Endodermal cell (in vitro differentiated cells): Measurements from ENCODE around the gene TTC28. TPM values are rescaled to one million over a fixed set of nuclear protein-coding genes. Genes with fewer than 3 reads are reported as not detected.
A peak's percentile ranks its signal among the peaks of the same experiment; 100 is the strongest.

ENCODE experiments used
- DNase-seq: peaks from one replicate; pipeline ENCODE4 v3.0.0-alpha.2; 2017
- H3K27ac ChIP-seq: 2 replicates; pipeline ENCODE4 v1.5.1; 2013; ENCODE audit warnings: mild to moderate bottlenecking, low read depth, low read length, moderate library complexity
- H3K27me3 ChIP-seq: 2 replicates; pipeline ENCODE4 v1.6.1; 2013; ENCODE audit warnings: mild to moderate bottlenecking, low read length, moderate library complexity; ENCODE audit not compliant: insufficient read depth, control insufficient read depth, poor library complexity, severe bottlenecking
- H3K36me3 ChIP-seq: 2 replicates; pipeline ENCODE4 v1.7.0; 2013; ENCODE audit warnings: mild to moderate bottlenecking, low read length, moderate library complexity; ENCODE audit not compliant: control insufficient read depth, insufficient read depth
- H3K4me1 ChIP-seq: one replicate; pipeline ENCODE4 v1.7.0; 2013; ENCODE audit warnings: low read length; ENCODE audit not compliant: control insufficient read depth, insufficient read depth
- H3K4me3 ChIP-seq: 2 replicates; pipeline ENCODE4 v1.5.1; 2013; ENCODE audit warnings: mild to moderate bottlenecking, low read length, moderate library complexity
- H3K9ac ChIP-seq: 2 replicates; pipeline ENCODE4 v1.6.1; 2013; ENCODE audit warnings: mild to moderate bottlenecking, low read length, moderate library complexity; ENCODE audit not compliant: poor library complexity, severe bottlenecking; ENCODE audit errors: extremely low read depth
- H3K9me3 ChIP-seq: 2 replicates; pipeline ENCODE4 v1.6.1; 2013; ENCODE audit warnings: mild to moderate bottlenecking, low read length, moderate library complexity; ENCODE audit not compliant: control insufficient read depth
- H3K27ac Mint-ChIP-seq: 2 replicates; pipeline ENCODE4 v1.8.0; 2020; ENCODE audit warnings: mixed read lengths
- H3K27me3 Mint-ChIP-seq: 2 replicates; pipeline ENCODE4 v1.8.0; 2021; ENCODE audit warnings: mild to moderate bottlenecking, mixed read lengths; ENCODE audit not compliant: insufficient read depth
- H3K36me3 Mint-ChIP-seq: 2 replicates; pipeline ENCODE4 v1.8.0; 2020; ENCODE audit warnings: low read depth, mixed read lengths
- H3K4me1 Mint-ChIP-seq: 2 replicates; pipeline ENCODE4 v1.8.0; 2020; ENCODE audit warnings: mixed read lengths
- H3K4me3 Mint-ChIP-seq: 2 replicates; pipeline ENCODE4 v1.8.0; 2020; ENCODE audit warnings: mild to moderate bottlenecking, moderate library complexity, mixed read lengths
- H3K9me3 Mint-ChIP-seq: 2 replicates; pipeline ENCODE4 v1.8.0; 2020; ENCODE audit warnings: mild to moderate bottlenecking, mixed read lengths
- CTCF ChIP-seq: fragments of 200-600 bp; sonication (generic); conservative IDR thresholded peaks from 2 replicates; pipeline ENCODE4 v1.5.0; 2021; ENCODE audit warnings: antibody characterized with exemption, mild to moderate bottlenecking
- WGBS, 2 experiments: methylation state at CpG; one replicate each; pipeline versions ENCODE4 v1.1.5 to v1.1.7; 2013; ENCODE audit warnings: missing lambda C conversion rate in 2 of 2, mixed read lengths in 1 of 2; ENCODE audit not compliant: insufficient coverage in 1 of 2, insufficient read length in 1 of 2; 5-methylcytosine and 5-hydroxymethylcytosine counted together
- total RNA-seq, 2 donors: library from RNA; stranded (reverse); fragmentation: NEBNext Ultra II Directional in 1 of 2; extraction: Animal tissue kit (Norgen Biotek cat#: 25700) in 1 of 2; gene quantifications; 2 replicates in 1 of 2; 3 replicates in 1 of 2; pipeline ENCODE4 v1.2.1, GENCODE V29; 2021

Gene TTC28
- total RNA-seq, 2 donors from 2014 or later: 28.6 to 34.0 TPM

- H3K4me1 ChIP-seq: peaks cover 7% of the 10 kb centered on the region
- H3K9me3 ChIP-seq: peaks cover 5% of the 10 kb centered on the region
- Mint-ChIP-seq H3K27ac (no peak overlapping the region), H3K4me3 (no peak overlapping the region), H3K4me1 (peaks cover 24% of the 10 kb centered on the region), H3K9me3 (no peaks in the 10 kb centered on the region), H3K36me3 (no peaks in the 10 kb centered on the region), H3K27me3 (no peaks in the 10 kb centered on the region)
- peak overlapping the region; percentile 82 for H3K27ac ChIP-seq
- H3K36me3 ChIP-seq: no peaks in the 10 kb centered on the region
- H3K4me3 ChIP-seq: no peak overlapping the region
- H3K27me3 ChIP-seq: no peaks in the 10 kb centered on the region
- no peak overlapping the region for H3K9ac ChIP-seq
- 95 to 96% methylated on average over 9 of the region's 9 CpGs for WGBS, 2 experiments
- DNase-seq: peak; percentile 20
- no peak for TF ChIP-seq CTCF
Measured at GRCh38 chr22:28029956-28030355, 649.7 kb downstream of the TTC28 start.

DNA sequence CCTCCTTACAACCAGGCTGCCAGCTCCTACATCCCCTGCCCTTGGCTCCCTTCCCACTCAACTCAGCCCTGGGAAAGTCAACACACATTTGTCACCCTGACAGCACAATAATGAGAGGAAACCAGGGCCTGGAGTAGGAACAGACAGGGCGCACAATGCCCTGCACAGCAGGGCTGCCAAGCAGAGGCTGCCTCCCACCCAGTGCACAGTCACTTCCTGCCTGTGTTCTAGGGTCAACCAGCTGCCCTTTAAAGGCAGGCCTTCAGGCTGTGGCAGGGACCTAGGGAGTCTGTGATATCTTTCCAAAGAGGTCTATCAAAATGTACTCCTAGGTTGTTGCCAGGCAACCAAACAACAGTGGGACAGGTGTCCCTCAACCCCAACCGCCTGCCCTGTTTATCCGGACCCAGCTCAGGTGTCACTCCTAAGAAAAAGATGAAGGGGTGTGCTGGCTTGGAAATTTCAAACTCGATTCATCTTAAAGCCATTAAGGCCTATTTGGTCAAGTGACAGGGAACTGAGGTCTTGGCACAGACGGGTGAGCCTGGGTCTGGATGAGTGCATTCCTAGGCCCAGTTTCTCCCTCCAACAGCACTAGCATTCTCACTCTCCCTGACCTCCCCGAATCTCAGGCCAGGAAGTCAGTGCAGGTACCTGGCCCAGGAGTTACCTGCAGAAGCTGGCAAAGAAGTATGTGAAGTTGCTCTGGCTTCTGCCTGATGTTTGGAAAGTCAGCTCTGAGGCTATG is 650.3 kb downstream of the TTC28 start:
- Mint-ChIP-seq H3K4me3 (no peak overlapping the region), H3K4me1 (peaks cover 19% of the 10 kb centered on the region), H3K27ac (no peak overlapping the region), H3K36me3 (no peaks in the 10 kb centered on the region), H3K9me3 (no peaks in the 10 kb centered on the region), H3K27me3 (no peaks in the 10 kb centered on the region)
- Histone ChIP-seq H3K9ac (no peak overlapping the region), H3K27me3 (no peaks in the 10 kb centered on the region), H3K27ac (peak overlapping the region; percentile 82), H3K4me1 (peaks cover under 1% of the 10 kb centered on the region), H3K4me3 (no peak overlapping the region), H3K36me3 (no peaks in the 10 kb centered on the region), H3K9me3 (peaks cover 5% of the 10 kb centered on the region)
- WGBS, 2 experiments: 63 to 87% methylated on average over 4 to 6 of the region's 6 CpGs
- no peak for TF ChIP-seq CTCF
- DNase-seq: peak; percentile 42

- no peak for DNase-seq
- Histone ChIP-seq H3K36me3 (no peaks in the 10 kb centered on the region), H3K27me3 (no peaks in the 10 kb centered on the region), H3K27ac (peak overlapping the region; percentile 65), H3K9ac (no peak overlapping the region), H3K9me3 (peaks cover 5% of the 10 kb centered on the region), H3K4me3 (no peak overlapping the region), H3K4me1 (no peaks in the 10 kb centered on the region)
- H3K36me3 Mint-ChIP-seq: no peaks in the 10 kb centered on the region
- 92 to 93% methylated on average over 9 to 12 of the region's 13 CpGs for WGBS, 2 experiments
- peaks cover 14% of the 10 kb centered on the region for H3K4me1 Mint-ChIP-seq
- no peak for TF ChIP-seq CTCF
- no peak overlapping the region for H3K4me3 Mint-ChIP-seq
- no peaks in the 10 kb centered on the region for H3K9me3 Mint-ChIP-seq
- no peaks in the 10 kb centered on the region for H3K27me3 Mint-ChIP-seq
- H3K27ac Mint-ChIP-seq: no peak overlapping the region
Measured at GRCh38 chr22:28027453-28028448, 651.9 kb downstream of the TTC28 start.
